BE2C (cell line): ENCODE results near the gene SSPN.
A peak's percentile ranks its signal among the peaks of the same experiment; 100 is the strongest.

Experiments
- DNase-seq: peaks from one replicate; pipeline ENCODE4 v3.0.0-alpha.2; 2020
- H3K27me3 ChIP-seq: fragments of 250-450 bp; sonication (Bioruptor Pico); 2 replicates; pipeline ENCODE4 v1.5.1; 2020; ENCODE audit warnings: mild to moderate bottlenecking
- H3K36me3 ChIP-seq: fragments of 250-450 bp; sonication (Bioruptor Pico); 2 replicates; pipeline ENCODE4 v1.5.1; 2020; ENCODE audit warnings: mild to moderate bottlenecking
- H3K4me1 ChIP-seq: fragments of 250-450 bp; sonication (Bioruptor Pico); 2 replicates; pipeline ENCODE4 v1.5.1; 2020
- H3K4me3 ChIP-seq: 2 replicates; pipeline ENCODE4 v1.5.1; 2011; ENCODE audit warnings: low read depth, low read length
- H3K9me3 ChIP-seq: fragments of 250-450 bp; sonication (Bioruptor Pico); 2 replicates; pipeline ENCODE4 v1.5.1; 2020
- TF ChIP-seq, protein P1 (sequence below): IDR thresholded peaks from 2 replicates; pipeline ENCODE4 v1.5.1; 2012; ENCODE audit warnings: mild to moderate bottlenecking, low read depth, low read length

SSPN gene

DNA sequence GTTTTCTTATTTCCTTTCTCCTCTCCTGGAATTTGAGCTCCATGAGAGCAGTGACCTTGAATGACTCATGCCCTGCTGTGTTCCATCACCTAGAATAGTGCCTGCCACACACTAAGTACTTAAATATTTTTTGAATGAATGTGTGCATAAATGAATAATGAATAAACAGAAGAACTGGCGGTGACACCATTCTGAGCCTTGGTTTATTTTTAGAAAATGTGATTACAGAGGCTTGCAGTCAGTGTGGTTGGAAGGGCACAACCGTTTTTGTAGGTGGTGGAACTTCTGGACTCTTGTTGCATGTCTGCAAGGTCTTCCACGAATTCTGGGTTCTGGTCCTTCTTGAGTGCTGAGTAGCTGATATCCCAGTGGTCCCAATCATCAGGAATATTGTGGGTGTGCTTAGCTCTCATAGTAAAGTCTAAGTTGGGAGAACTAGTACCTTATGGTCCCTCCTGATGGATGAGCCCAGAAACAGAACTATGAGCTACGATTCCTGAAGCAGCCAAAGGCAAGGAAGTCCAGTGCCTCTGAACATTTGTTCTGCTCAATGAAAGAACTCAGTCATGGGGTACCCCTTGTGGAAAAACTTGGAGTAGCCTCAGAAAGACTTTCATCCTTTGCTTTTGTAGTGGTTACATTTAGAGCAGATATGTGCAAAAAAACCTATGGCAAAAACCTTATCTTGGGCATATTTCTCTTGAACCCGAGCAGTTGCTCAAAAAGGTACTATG, 41.8 kb upstream of the SSPN start:
- no peaks in the 10 kb centered on the region for H3K36me3 ChIP-seq
- no peak for DNase-seq
- H3K27me3 ChIP-seq: no peaks in the 10 kb centered on the region
- TF ChIP-seq, protein P1, sequence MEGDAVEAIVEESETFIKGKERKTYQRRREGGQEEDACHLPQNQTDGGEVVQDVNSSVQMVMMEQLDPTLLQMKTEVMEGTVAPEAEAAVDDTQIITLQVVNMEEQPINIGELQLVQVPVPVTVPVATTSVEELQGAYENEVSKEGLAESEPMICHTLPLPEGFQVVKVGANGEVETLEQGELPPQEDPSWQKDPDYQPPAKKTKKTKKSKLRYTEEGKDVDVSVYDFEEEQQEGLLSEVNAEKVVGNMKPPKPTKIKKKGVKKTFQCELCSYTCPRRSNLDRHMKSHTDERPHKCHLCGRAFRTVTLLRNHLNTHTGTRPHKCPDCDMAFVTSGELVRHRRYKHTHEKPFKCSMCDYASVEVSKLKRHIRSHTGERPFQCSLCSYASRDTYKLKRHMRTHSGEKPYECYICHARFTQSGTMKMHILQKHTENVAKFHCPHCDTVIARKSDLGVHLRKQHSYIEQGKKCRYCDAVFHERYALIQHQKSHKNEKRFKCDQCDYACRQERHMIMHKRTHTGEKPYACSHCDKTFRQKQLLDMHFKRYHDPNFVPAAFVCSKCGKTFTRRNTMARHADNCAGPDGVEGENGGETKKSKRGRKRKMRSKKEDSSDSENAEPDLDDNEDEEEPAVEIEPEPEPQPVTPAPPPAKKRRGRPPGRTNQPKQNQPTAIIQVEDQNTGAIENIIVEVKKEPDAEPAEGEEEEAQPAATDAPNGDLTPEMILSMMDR: no peak
- no peaks in the 10 kb centered on the region for H3K9me3 ChIP-seq
- H3K4me1 ChIP-seq: no peaks in the 10 kb centered on the region
- H3K4me3 ChIP-seq: no peak overlapping the region

DNA sequence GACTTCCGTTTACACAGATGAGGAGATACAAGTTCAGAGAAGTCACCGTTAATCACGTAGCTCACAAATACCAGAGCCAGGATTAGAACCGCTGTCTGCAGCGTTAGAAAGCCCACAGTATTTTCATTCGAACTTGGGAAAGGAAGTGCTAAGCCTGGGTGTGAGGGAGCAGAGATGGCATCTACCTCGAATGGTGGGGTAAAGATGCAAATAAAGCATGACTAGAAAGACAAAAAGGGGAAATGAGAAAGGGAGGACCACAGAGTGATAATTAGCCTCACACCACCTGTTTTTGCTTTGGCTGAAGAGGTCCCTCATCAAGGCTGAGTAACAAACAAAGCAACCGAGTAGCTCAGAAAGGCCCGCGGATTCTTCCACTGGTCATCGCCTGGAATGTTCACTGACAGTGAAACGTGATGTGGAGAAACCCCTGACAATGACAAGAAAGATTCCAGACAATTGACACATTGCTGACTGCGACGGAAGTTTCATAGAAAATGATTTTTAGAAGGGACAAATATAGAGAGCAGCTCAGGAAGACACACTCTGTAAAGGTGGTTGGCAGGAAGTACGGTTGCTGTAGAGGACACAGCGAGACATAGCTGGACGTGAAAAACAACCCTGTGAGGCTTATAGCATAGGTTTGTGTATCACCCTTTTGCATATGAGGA, 39.0 kb upstream of the SSPN start:
- no peak for DNase-seq
- H3K4me3 ChIP-seq: no peak overlapping the region
- TF ChIP-seq, protein P1: no peak
- H3K9me3 ChIP-seq: no peaks in the 10 kb centered on the region
- no peaks in the 10 kb centered on the region for H3K36me3 ChIP-seq
- no peaks in the 10 kb centered on the region for H3K27me3 ChIP-seq
- no peaks in the 10 kb centered on the region for H3K4me1 ChIP-seq

GRCh38 chr12:26157001-26157400, 38.4 kb upstream of the SSPN start:
- Histone ChIP-seq H3K4me1 (no peaks in the 10 kb centered on the region), H3K27me3 (no peaks in the 10 kb centered on the region), H3K4me3 (no peak overlapping the region), H3K9me3 (no peaks in the 10 kb centered on the region), H3K36me3 (no peaks in the 10 kb centered on the region)
- DNase-seq: no peak
- TF ChIP-seq, protein P1: no peak

GRCh38 chr12:26158078-26158764, 37.2 kb upstream of the SSPN start:
- TF ChIP-seq, protein P1: no peak
- H3K9me3 ChIP-seq: no peaks in the 10 kb centered on the region
- H3K4me3 ChIP-seq: no peak overlapping the region
- DNase-seq: peak; percentile 15
- no peaks in the 10 kb centered on the region for H3K36me3 ChIP-seq
- no peaks in the 10 kb centered on the region for H3K4me1 ChIP-seq
- no peaks in the 10 kb centered on the region for H3K27me3 ChIP-seq

DNA sequence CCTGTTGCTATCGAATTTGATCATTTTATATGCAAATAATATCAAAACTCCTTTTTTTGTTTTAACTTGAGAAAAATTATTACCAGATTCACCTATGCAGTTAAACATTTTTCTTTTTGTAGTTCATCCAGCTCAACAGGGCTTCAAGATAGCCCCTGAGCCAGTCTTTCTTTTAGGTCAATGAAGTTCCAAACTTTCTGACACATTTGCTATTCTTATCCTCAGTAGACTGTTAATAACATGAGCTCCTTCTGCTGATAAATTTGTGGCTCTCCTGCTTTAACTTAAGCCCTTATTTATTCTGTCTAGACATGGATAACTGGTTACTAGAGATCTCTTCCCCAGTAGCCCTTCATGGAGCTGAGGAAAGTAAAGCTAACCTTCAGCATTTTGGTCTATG, 33.2 kb upstream of the SSPN start:
- TF ChIP-seq, protein P1: no peak
- no peak overlapping the region for H3K4me3 ChIP-seq
- H3K9me3 ChIP-seq: no peaks in the 10 kb centered on the region
- H3K36me3 ChIP-seq: no peaks in the 10 kb centered on the region
- no peak for DNase-seq
- H3K27me3 ChIP-seq: no peaks in the 10 kb centered on the region
- H3K4me1 ChIP-seq: no peaks in the 10 kb centered on the region
